Calu3 (cell line): ENCODE data around the gene NOXO1. TPM values are rescaled to one million over a fixed set of nuclear protein-coding genes. Genes with fewer than 3 reads are reported as not detected.

Experiments
- BruUV-seq: library from RNA; stranded (reverse); fragments of 400-500 nt; replicated peaks from 2 replicates; lab custom pipeline; 2021; lab: Mats Ljungman, UMichigan
- CTCF ChIA-PET: fragments of 300-600 bp; sonication (Branson Sonifier 250); formaldehyde crosslinking; loops from one replicate; lab custom pipeline; 2022; ENCODE audit warnings: antibody characterized with exemption; lab: Charles Lee
- DNase-seq: peaks from one replicate; pipeline ENCODE4 v3.0.0; 2022
- H3K27ac Mint-ChIP-seq: one replicate; pipeline ENCODE4 v1.8.0; 2022; ENCODE audit warnings: mixed read lengths; ENCODE audit not compliant: unreplicated experiment
- H3K27me3 Mint-ChIP-seq: one replicate; pipeline ENCODE4 v1.8.0; 2022; ENCODE audit warnings: mixed read lengths; ENCODE audit not compliant: unreplicated experiment
- H3K36me3 Mint-ChIP-seq: one replicate; pipeline ENCODE4 v1.8.0; 2022; ENCODE audit warnings: mild to moderate bottlenecking, moderate library complexity, mixed read lengths; ENCODE audit not compliant: insufficient read depth, unreplicated experiment
- H3K4me1 Mint-ChIP-seq: one replicate; pipeline ENCODE4 v1.8.0; 2022; ENCODE audit warnings: mild to moderate bottlenecking, low read depth, mixed read lengths; ENCODE audit not compliant: unreplicated experiment
- H3K4me3 Mint-ChIP-seq: one replicate; pipeline ENCODE4 v1.8.0; 2022; ENCODE audit warnings: mild to moderate bottlenecking, low read depth, moderate library complexity, mixed read lengths; ENCODE audit not compliant: unreplicated experiment
- H3K9me3 Mint-ChIP-seq: one replicate; pipeline ENCODE4 v1.8.0; 2022; ENCODE audit warnings: low read depth, mixed read lengths; ENCODE audit not compliant: unreplicated experiment
- CTCF ChIP-seq: fragments of 200-600 bp; IDR thresholded peaks from one replicate; pipeline ENCODE4 v1.8.0; 2022; ENCODE audit warnings: antibody characterized with exemption; ENCODE audit not compliant: unreplicated experiment
- intact Hi-C: fragments of 100-400 bp; cut with micrococcal nuclease; formaldehyde crosslinking; loops from one replicate; pipeline ENCODE4 v1.10.0; 2022; ENCODE audit not compliant: unreplicated experiment
- total RNA-seq: library from RNA; stranded (reverse); gene quantifications from 2 replicates; pipeline ENCODE4 v1.2.3, GENCODE V29; 2022

The NOXO1 gene
- total RNA-seq, 1 experiment from 2014 or later, result 11.8 TPM

GRCh38 chr16:2019921-2020831, 38.9 kb upstream of the NOXO1 start:
- DNase-seq, result no peak
- BruUV-seq, result no TSS peak
- CTCF ChIA-PET, result interaction anchor here (0.6 to 0.7 kb wide), 3 partner anchors 21 to 582 kb away, joined by 3 read pairs; partner anchors contain the start of gene PKD1
- peaks cover 32% of the 10 kb centered on the region for H3K4me1 Mint-ChIP-seq
- peak overlapping the region; percentile 66 for H3K4me3 Mint-ChIP-seq
- intact Hi-C loops, result no loop called here
- H3K27me3 Mint-ChIP-seq, result peaks cover 66% of the 10 kb centered on the region
- no peak overlapping the region for H3K27ac Mint-ChIP-seq
- TF ChIP-seq CTCF, result no peak
- H3K9me3 Mint-ChIP-seq, result no peaks in the 10 kb centered on the region
- H3K36me3 Mint-ChIP-seq, result peaks cover 29% of the 10 kb centered on the region

- peak within 1 kb of the TSS; percentile 66 for H3K4me3 Mint-ChIP-seq
- H3K4me1 Mint-ChIP-seq, result peaks cover 30% of the 10 kb centered on the region
- H3K9me3 Mint-ChIP-seq, result no peaks in the 10 kb centered on the region
- no peak within 1 kb of the TSS for H3K27ac Mint-ChIP-seq
- no peak for TF ChIP-seq CTCF
- no TSS peak for BruUV-seq
- H3K36me3 Mint-ChIP-seq, result peaks cover 29% of the 10 kb centered on the region
- CTCF ChIA-PET, result interaction anchor here (0.6 kb wide), 1 partner anchor 116 kb away, joined by 3 read pairs; the partner anchor contains the start of gene PKD1
- DNase-seq, result peak; percentile 36
- intact Hi-C loops, result no loop called here
- peaks cover 62% of the 10 kb centered on the region for H3K27me3 Mint-ChIP-seq
Observed at GRCh38 chr16:2019518-2019920, 38.2 kb upstream of the NOXO1 start, which contains the start of gene NPW. NPW (plus strand) TSS chr16:2019785.

GRCh38 chr16:2016407-2016922, 35.2 kb upstream of the NOXO1 start:
- Mint-ChIP-seq H3K36me3 (peaks cover 2% of the 10 kb centered on the region), H3K9me3 (no peaks in the 10 kb centered on the region), H3K27ac (no peak overlapping the region), H3K27me3 (peaks cover 41% of the 10 kb centered on the region), H3K4me1 (peaks cover 8% of the 10 kb centered on the region), H3K4me3 (no peak overlapping the region)
- peak; percentile 36 for DNase-seq
- peak; percentile 71 for TF ChIP-seq CTCF
- CTCF ChIA-PET, result interaction anchor here (0.5 to 2.1 kb wide), 2 partner anchors 13 to 16 kb away, joined by 3 to 9 read pairs; no protein-coding TSS in a partner anchor
- intact Hi-C loops, result no loop called here
- no TSS peak for BruUV-seq

- Mint-ChIP-seq H3K27me3 (peaks cover 35% of the 10 kb centered on the region), H3K27ac (no peak overlapping the region), H3K36me3 (no peaks in the 10 kb centered on the region), H3K9me3 (no peaks in the 10 kb centered on the region), H3K4me1 (peaks cover 7% of the 10 kb centered on the region), H3K4me3 (no peak overlapping the region)
- DNase-seq, result no peak
- TSS peak; percentile 35 for BruUV-seq
- no peak for TF ChIP-seq CTCF
- intact Hi-C loops, result no loop called here
- CTCF ChIA-PET, result interaction anchor here (0.5 to 2.1 kb wide), 2 partner anchors 12 to 15 kb away, joined by 3 to 9 read pairs; no protein-coding TSS in a partner anchor
Observed at GRCh38 chr16:2015947-2016208, 34.6 kb upstream of the NOXO1 start.
